H1 (cell line): ENCODE data around the gene SLC8B1. TPM values are rescaled to one million over a fixed set of nuclear protein-coding genes. Genes with fewer than 3 reads are reported as not detected.

ENCODE experiments used
- CHD1 ChIP-seq: IDR thresholded peaks from 2 replicates; pipeline ENCODE4 v1.6.1; 2012; ENCODE audit warnings: low read depth, low read length, improper control_type of control experiment
- CHD2 ChIP-seq: IDR thresholded peaks from 2 replicates; pipeline ENCODE4 v1.6.1; 2012; ENCODE audit warnings: low read length, improper control_type of control experiment
- CTBP2 ChIP-seq: IDR thresholded peaks from 2 replicates; pipeline ENCODE4 v1.7.0; 2011; ENCODE audit warnings: borderline replicate concordance, mild to moderate bottlenecking, moderate library complexity, mixed read lengths, low read length; ENCODE audit not compliant: insufficient read depth, insufficient read length
- TAF7 ChIP-seq: optimal IDR thresholded peaks from 2 replicates; pipeline ENCODE3; 2011; ENCODE audit warnings: low read depth, mild to moderate bottlenecking, inconsistent platforms, low read length, moderate library complexity, borderline replicate concordance
- polyA plus RNA-seq, 7 experiments: library from polyadenylated mRNA; depleted of rRNA in 3 of 7; stranded (reverse) in 5 of 7; unstranded in 2 of 7; fragments of >200 nt in 5 of 7; fragments of 200-250 nt in 2 of 7; gene quantifications; 1 replicate in 5 of 7; 2 replicates in 1 of 7; 4 replicates in 1 of 7; pipeline versions ENCODE4 v1.2.1 to v1.2.3, GENCODE V29; 2011 to 2013; ENCODE audit warnings: missing spikeins in 2 of 7, mixed read lengths in 2 of 7
- total RNA-seq: library from RNA; stranded (reverse); fragmentation: NEBNext Ultra II Directional; extraction: Animal tissue kit (Norgen Biotek cat#: 25700); gene quantifications from 2 replicates; pipeline ENCODE4 v1.2.1, GENCODE V29; 2021
- TF ChIP-seq, protein P1 (sequence below), 3 experiments: IDR thresholded peaks; 1 replicate in 2 of 3; 2 replicates in 1 of 3; pipeline versions ENCODE4 v1.5.1 to v1.6.1; 2011; ENCODE audit warnings: low read length in 3 of 3, mild to moderate bottlenecking in 3 of 3, inconsistent platforms in 2 of 3, low read depth in 1 of 3, moderate library complexity in 1 of 3; ENCODE audit not compliant: insufficient read depth in 1 of 3; ENCODE audit errors: control extremely low read depth in 1 of 3

SLC8B1 gene
- total and polyA plus RNA-seq, 2 of the 8 experiments (the other 6 are each of a cell fraction or from before 2014, with no cell fraction given) = 11.2 to 19.1 TPM

GRCh38 chr12:113287899-113288282 is 47.0 kb downstream of the SLC8B1 start (continued):
- TF ChIP-seq CTBP2 = no peak
- TF ChIP-seq CHD2 = no peak
- no peak for TF ChIP-seq TAF7
- TF ChIP-seq CHD1 = no peak
- TF ChIP-seq, protein P1, sequence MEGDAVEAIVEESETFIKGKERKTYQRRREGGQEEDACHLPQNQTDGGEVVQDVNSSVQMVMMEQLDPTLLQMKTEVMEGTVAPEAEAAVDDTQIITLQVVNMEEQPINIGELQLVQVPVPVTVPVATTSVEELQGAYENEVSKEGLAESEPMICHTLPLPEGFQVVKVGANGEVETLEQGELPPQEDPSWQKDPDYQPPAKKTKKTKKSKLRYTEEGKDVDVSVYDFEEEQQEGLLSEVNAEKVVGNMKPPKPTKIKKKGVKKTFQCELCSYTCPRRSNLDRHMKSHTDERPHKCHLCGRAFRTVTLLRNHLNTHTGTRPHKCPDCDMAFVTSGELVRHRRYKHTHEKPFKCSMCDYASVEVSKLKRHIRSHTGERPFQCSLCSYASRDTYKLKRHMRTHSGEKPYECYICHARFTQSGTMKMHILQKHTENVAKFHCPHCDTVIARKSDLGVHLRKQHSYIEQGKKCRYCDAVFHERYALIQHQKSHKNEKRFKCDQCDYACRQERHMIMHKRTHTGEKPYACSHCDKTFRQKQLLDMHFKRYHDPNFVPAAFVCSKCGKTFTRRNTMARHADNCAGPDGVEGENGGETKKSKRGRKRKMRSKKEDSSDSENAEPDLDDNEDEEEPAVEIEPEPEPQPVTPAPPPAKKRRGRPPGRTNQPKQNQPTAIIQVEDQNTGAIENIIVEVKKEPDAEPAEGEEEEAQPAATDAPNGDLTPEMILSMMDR (IDR thresholded peaks at IDR 0.05; ENCODE audit: control extremely low read depth in 1 of 3, insufficient read depth in 1 of 3, low read depth in 1 of 3, low read length in 3 of 3) = no peak
- TF ChIP-seq, all 59 proteins: peak for 0
